Adrenal gland (tissue), 5 donors: ENCODE measurements around the gene DGAT2.

Experiments used
- CTCF ChIP-seq, 6 experiments: fragments of 450-650 bp in 4 of 6; fragments of 200-600 bp in 2 of 6; sonication (generic) in 1 of 6; IDR thresholded peaks; 1 replicate in 5 of 6; 2 replicates in 1 of 6; pipeline versions ENCODE4 v1.5.1 to v1.8.0; 2016 to 2021; ENCODE audit warnings: antibody characterized with exemption in 6 of 6, mild to moderate bottlenecking in 2 of 6, moderate library complexity in 1 of 6
- POLR2A ChIP-seq, 2 donors: fragments of 450-650 bp; IDR thresholded peaks; one replicate each; pipeline ENCODE4 v1.6.1; 2017; ENCODE audit warnings: antibody characterized with exemption in 2 of 2, mild to moderate bottlenecking in 2 of 2, moderate library complexity in 1 of 2
- donor health status: DM: no; HTN: no; CAD: no.

GRCh38 chr11:75776546-75776945 is 8.0 kb downstream of the DGAT2 start:
- TF ChIP-seq CTCF (IDR thresholded peaks at IDR 0.05) (no peak), POLR2A (IDR thresholded peaks at IDR 0.05) (no peak)
